ENCODE data around the gene NTNG2.

GRCh38 chr9:132152231-132152630 is 9.6 kb upstream of the NTNG2 start:
- no peak for TF ChIP-seq CTCF (IDR thresholded peaks at IDR 0.05)
- TF ChIP-seq POLR2A (IDR thresholded peaks at IDR 0.05): no peak
- TF ChIP-seq POLR2AphosphoS5 (IDR thresholded peaks at IDR 0.05): no peak

Measured in transverse colon (tissue), 4 donors.